ENCODE results near the gene HSCB. TPM values are rescaled to one million over a fixed set of nuclear protein-coding genes. Genes with fewer than 3 reads are reported as not detected.
"Not testable (repeated sequence)": the region's sequence is repeated elsewhere in the genome, so short reads cannot be mapped to it uniquely, and the experiment has no call there.

HSCB gene
- total RNA-seq: 11.6 and 13.4 TPM in 2 replicates
- long read RNA-seq, partial matches to known transcripts: 1 of 5 reads
- long read RNA-seq, other reads (novel, unspliced or antisense): 2 of 5 reads

- peak; percentile 99 for DNase-seq (ENCODE audit: extremely low spot score, unreplicated experiment)
- Mint-ChIP-seq H3K4me1 (ENCODE audit: unreplicated experiment) (peaks cover 20% of the 10 kb centered on the region), H3K4me3 (ENCODE audit: unreplicated experiment) (peak within 1 kb of the TSS; percentile 90), H3K27ac (ENCODE audit: unreplicated experiment) (peak within 1 kb of the TSS; percentile 95), H3K36me3 (ENCODE audit: unreplicated experiment) (peaks cover 15% of the 10 kb centered on the region), H3K27me3 (ENCODE audit: unreplicated experiment) (no peaks in the 10 kb centered on the region), H3K9me3 (ENCODE audit: unreplicated experiment) (no peaks in the 10 kb centered on the region)
- TF ChIP-seq CTCF (IDR thresholded peaks at IDR 0.05): peak; percentile 2
Observed at GRCh38 chr22:28741785-28742561, at the start of gene HSCB, which contains the start of gene CHEK2. TSS of gene HSCB (plus strand) at chr22:28742039. CDS start at chr22:28742096, 57 bp downstream. TSS of gene CHEK2 (minus strand) at chr22:28741820. CDS start at chr22:28734721, 7,099 bp downstream.

- not testable (repeated sequence) for H3K27ac Mint-ChIP-seq (ENCODE audit: unreplicated experiment); H3K4me1 Mint-ChIP-seq (ENCODE audit: unreplicated experiment); H3K27me3 Mint-ChIP-seq (ENCODE audit: unreplicated experiment); DNase-seq (ENCODE audit: extremely low spot score, unreplicated experiment); H3K36me3 Mint-ChIP-seq (ENCODE audit: unreplicated experiment); H3K9me3 Mint-ChIP-seq (ENCODE audit: unreplicated experiment); H3K4me3 Mint-ChIP-seq (ENCODE audit: unreplicated experiment)
Observed at GRCh38 chr22:28693041-28693760, 48.6 kb upstream of the HSCB start.

DNA sequence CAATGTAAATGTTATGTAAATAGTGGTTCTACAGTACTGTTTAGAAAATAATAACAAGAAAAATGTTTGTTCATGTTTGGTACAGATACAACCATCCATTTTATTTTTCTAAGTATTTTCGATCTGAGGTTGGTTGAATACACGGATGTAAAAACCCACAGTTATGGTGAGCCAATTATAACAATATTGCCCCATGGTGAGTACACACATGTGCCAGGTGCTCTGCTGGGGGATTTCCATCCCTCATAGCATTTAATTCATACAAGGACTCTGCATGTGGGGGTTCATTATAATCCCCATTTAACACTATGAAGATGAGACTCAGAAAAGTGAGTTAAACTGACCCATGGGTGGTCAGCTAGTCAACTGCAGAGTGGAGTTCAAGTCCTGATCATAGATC is 38.9 kb upstream of the HSCB start:
- Mint-ChIP-seq H3K4me3 (ENCODE audit: unreplicated experiment) (no peak overlapping the region), H3K9me3 (ENCODE audit: unreplicated experiment) (no peaks in the 10 kb centered on the region), H3K27ac (ENCODE audit: unreplicated experiment) (no peak overlapping the region), H3K4me1 (ENCODE audit: unreplicated experiment) (no peaks in the 10 kb centered on the region), H3K27me3 (ENCODE audit: unreplicated experiment) (no peaks in the 10 kb centered on the region), H3K36me3 (ENCODE audit: unreplicated experiment) (no peaks in the 10 kb centered on the region)
- TF ChIP-seq CTCF (IDR thresholded peaks at IDR 0.05): no peak
- DNase-seq (ENCODE audit: extremely low spot score, unreplicated experiment): no peak

DNA sequence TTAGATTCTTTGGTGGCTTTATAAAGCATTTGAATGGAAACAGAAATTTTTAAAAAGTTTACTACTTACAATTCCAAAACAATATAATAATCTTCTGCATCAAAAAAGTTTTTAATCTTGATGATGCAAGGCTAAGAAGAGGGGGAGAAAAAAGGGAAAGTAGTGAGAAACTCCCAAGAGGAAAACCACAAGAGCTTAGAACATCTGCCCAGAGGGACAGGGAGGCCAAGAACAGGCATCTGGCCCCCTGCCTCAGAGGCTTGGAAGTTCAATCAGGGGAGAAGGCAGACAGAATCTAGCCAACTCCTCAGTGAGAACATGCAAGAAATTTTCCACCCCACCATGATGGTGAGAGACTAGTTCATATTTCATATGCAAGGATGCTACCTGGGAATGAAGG is 38.4 kb upstream of the HSCB start:
- DNase-seq (ENCODE audit: extremely low spot score, unreplicated experiment): no peak
- H3K36me3 Mint-ChIP-seq (ENCODE audit: unreplicated experiment): no peaks in the 10 kb centered on the region
- no peaks in the 10 kb centered on the region for H3K9me3 Mint-ChIP-seq (ENCODE audit: unreplicated experiment)
- no peak for TF ChIP-seq CTCF (IDR thresholded peaks at IDR 0.05)
- H3K27ac Mint-ChIP-seq (ENCODE audit: unreplicated experiment): no peak overlapping the region
- H3K27me3 Mint-ChIP-seq (ENCODE audit: unreplicated experiment): no peaks in the 10 kb centered on the region
- no peak overlapping the region for H3K4me3 Mint-ChIP-seq (ENCODE audit: unreplicated experiment)
- H3K4me1 Mint-ChIP-seq (ENCODE audit: unreplicated experiment): no peaks in the 10 kb centered on the region

DNA sequence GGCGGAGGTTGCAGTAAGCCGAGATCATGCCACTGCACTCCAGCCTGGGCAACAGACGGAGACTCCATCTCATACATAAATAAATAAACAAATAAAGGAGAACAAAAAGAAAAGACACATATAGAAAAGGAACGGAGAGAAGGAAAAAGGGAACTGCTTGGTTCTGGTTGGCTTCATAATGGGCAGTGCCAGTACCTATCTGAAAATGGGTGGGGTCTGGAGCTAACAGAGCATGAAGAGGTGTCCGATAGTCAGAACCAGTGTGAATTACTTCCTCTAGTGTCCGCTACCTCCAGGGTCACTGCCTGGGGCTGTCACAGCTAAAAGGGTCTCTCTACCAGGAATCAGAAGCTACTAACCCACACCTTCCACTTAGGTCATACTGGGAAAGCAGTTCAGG is 35.0 kb upstream of the HSCB start:
- Mint-ChIP-seq H3K27me3 (ENCODE audit: unreplicated experiment) (no peaks in the 10 kb centered on the region), H3K4me1 (ENCODE audit: unreplicated experiment) (peaks cover 25% of the 10 kb centered on the region), H3K4me3 (ENCODE audit: unreplicated experiment) (no peak overlapping the region), H3K9me3 (ENCODE audit: unreplicated experiment) (no peaks in the 10 kb centered on the region), H3K36me3 (ENCODE audit: unreplicated experiment) (no peaks in the 10 kb centered on the region), H3K27ac (ENCODE audit: unreplicated experiment) (no peak overlapping the region)
- TF ChIP-seq CTCF (IDR thresholded peaks at IDR 0.05): no peak
- DNase-seq (ENCODE audit: extremely low spot score, unreplicated experiment): no peak

Data from osteocyte (in vitro differentiated cells).